Activated CD4-positive, alpha-beta memory T cell treated with anti-CD3 and anti-CD28 coated beads, Interleukin-2, amount 10 ng/mL, durations not matched to agents 7 days and 5 days (primary cell): ENCODE measurements around the gene POLK. TPM values are rescaled to one million over a fixed set of nuclear protein-coding genes. Genes with fewer than 3 reads are reported as not detected.
"Not testable (repeated sequence)": the region's sequence is repeated elsewhere in the genome, so short reads cannot be mapped to it uniquely, and the experiment has no call there.

ENCODE experiments used
- CTCF ChIA-PET: fragments of 350-600 bp; sonication (Branson Sonifier 250); formaldehyde crosslinking; loops from one replicate; lab custom pipeline; 2021; ENCODE audit warnings: antibody characterized with exemption, inconsistent platforms; lab: Charles Lee
- POLR2A ChIA-PET: fragments of 350-600 bp; sonication (Branson Sonifier 250); formaldehyde crosslinking; loops from one replicate; lab custom pipeline; 2021; ENCODE audit warnings: antibody characterized with exemption; lab: Charles Lee
- DNase-seq: peaks from one replicate; pipeline ENCODE4 v3.0.0-alpha.2; 2020
- H3K27ac Mint-ChIP-seq: one replicate; pipeline ENCODE4 v1.8.0; 2021; ENCODE audit warnings: mild to moderate bottlenecking, mixed read lengths
- H3K27me3 Mint-ChIP-seq: one replicate; pipeline ENCODE4 v1.8.0; 2021; ENCODE audit warnings: mixed read lengths
- H3K36me3 Mint-ChIP-seq: one replicate; pipeline ENCODE4 v1.8.0; 2021; ENCODE audit warnings: low read depth, mixed read lengths
- H3K4me1 Mint-ChIP-seq: one replicate; pipeline ENCODE4 v1.8.0; 2021; ENCODE audit warnings: mixed read lengths
- H3K4me3 Mint-ChIP-seq: one replicate; pipeline ENCODE4 v1.8.0; 2021; ENCODE audit warnings: mild to moderate bottlenecking, mixed read lengths
- H3K9me3 Mint-ChIP-seq: one replicate; pipeline ENCODE4 v1.8.0; 2021; ENCODE audit warnings: mixed read lengths
- total RNA-seq, 2 experiments: library from RNA; stranded (reverse); gene quantifications; one replicate each; pipeline ENCODE4 v1.2.3, GENCODE V29; 2021

POLK gene
- total RNA-seq, 2 experiments from 2014 or later = 28.3 to 28.7 TPM

- Mint-ChIP-seq H3K9me3 (peaks cover 28% of the 10 kb centered on the region), H3K4me1 (peaks cover 27% of the 10 kb centered on the region), H3K4me3 (peak overlapping the region; percentile 68), H3K36me3 (peaks cover 69% of the 10 kb centered on the region), H3K27ac (peak overlapping the region; percentile 78)
- H3K27me3 Mint-ChIP-seq, CTCF ChIA-PET, DNase-seq: not testable (repeated sequence)
- POLR2A ChIA-PET = interaction anchor here (1.0 to 2.9 kb wide), 3 partner anchors 22 to 54 kb away, joined by 3 to 11 read pairs (median 3); partner anchors contain the start of genes CERT1 and POLK
Measured at GRCh38 chr5:75565991-75566709, 54.5 kb downstream of the POLK start.

DNA sequence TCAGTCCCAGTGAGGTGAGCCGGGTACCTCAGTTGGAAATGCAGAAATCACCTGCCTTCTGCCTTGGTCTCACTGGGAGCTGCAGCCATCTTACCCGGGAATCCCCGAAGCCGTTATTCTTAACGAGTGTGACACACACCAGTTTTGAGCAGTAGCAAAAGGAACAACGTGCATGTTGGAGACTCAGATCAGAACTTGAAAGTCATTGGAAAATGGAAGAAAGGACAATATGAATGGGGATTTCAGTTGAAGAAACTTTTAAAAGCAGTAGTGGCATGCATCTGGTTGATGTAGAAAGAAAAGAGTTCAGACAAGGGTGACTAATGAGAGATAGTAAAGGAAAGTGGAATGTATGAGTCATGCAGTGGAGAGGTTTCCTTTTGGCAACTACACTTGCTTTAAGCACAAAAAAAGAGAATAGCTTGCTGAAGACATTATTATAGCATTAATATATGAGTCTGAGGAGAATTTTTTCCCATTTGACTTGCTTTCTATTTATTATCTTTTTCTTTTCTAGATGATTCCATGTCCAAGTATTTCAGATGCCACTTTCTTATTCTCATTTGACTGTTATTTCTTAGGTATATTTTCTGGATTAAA is 55.1 kb downstream of the POLK start:
- CTCF ChIA-PET = no interaction called here
- peaks cover 29% of the 10 kb centered on the region for H3K4me1 Mint-ChIP-seq
- peak overlapping the region; percentile 78 for H3K27ac Mint-ChIP-seq

DNA sequence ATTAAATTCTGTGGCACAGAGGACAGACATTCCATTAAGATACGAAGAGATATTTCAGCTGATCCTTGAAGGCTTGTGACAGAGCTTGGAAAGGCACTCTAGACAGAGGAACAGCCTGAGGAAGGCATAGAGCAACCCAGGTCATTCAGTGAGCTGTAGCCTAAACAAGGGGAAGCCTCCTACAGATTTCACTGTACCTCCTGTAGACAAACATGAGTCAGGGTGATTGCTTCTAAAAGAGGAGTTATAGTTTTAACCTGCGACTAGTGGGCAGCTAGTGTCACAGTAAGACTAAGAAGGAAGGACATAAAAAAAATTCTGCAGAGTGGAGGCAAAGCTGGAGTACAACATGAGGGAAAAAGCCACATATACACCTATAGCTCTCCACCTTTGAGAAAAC is 56.0 kb downstream of the POLK start:
- Mint-ChIP-seq H3K27me3 (no peaks in the 10 kb centered on the region), H3K4me3 (no peak overlapping the region), H3K9me3 (peaks cover 18% of the 10 kb centered on the region), H3K4me1 (peaks cover 29% of the 10 kb centered on the region), H3K36me3 (peaks cover 64% of the 10 kb centered on the region), H3K27ac (no peak overlapping the region)
- DNase-seq = no peak
- CTCF ChIA-PET = no interaction called here
- POLR2A ChIA-PET = interaction anchor here (0.8 to 2.9 kb wide), 4 partner anchors 28 to 149 kb away, joined by 3 to 11 read pairs (median 3); partner anchors contain the start of genes CERT1, POC5 and POLK

More for the DNA sequence above, 55.1 kb downstream of the POLK start:
- Mint-ChIP-seq H3K27me3 (no peaks in the 10 kb centered on the region), H3K4me3 (peak overlapping the region; percentile 68), H3K36me3 (peaks cover 69% of the 10 kb centered on the region), H3K9me3 (peaks cover 25% of the 10 kb centered on the region)
- POLR2A ChIA-PET = interaction anchor here (1.0 to 2.9 kb wide), 4 partner anchors 23 to 150 kb away, joined by 3 to 11 read pairs (median 3); partner anchors contain the start of genes CERT1, POC5 and POLK
- DNase-seq = peak; percentile 30

- H3K4me3 Mint-ChIP-seq = no peak overlapping the region
- H3K27me3 Mint-ChIP-seq = no peaks in the 10 kb centered on the region
- peaks cover 29% of the 10 kb centered on the region for H3K4me1 Mint-ChIP-seq
- CTCF ChIA-PET = no interaction called here
- no peak overlapping the region for H3K27ac Mint-ChIP-seq
- peaks cover 62% of the 10 kb centered on the region for H3K36me3 Mint-ChIP-seq
- no peak for DNase-seq
- POLR2A ChIA-PET = interaction anchor here (0.8 to 2.9 kb wide), 3 partner anchors 27 to 58 kb away, joined by 3 to 11 read pairs (median 3); partner anchors contain the start of genes CERT1 and POLK
- H3K9me3 Mint-ChIP-seq = peaks cover 13% of the 10 kb centered on the region
Measured at GRCh38 chr5:75568202-75568601, 56.5 kb downstream of the POLK start.

- Mint-ChIP-seq H3K27me3 (no peaks in the 10 kb centered on the region), H3K36me3 (peaks cover 42% of the 10 kb centered on the region), H3K9me3 (no peaks in the 10 kb centered on the region), H3K4me3 (no peak overlapping the region), H3K27ac (no peak overlapping the region), H3K4me1 (peaks cover 26% of the 10 kb centered on the region)
- POLR2A ChIA-PET = no interaction called here
- CTCF ChIA-PET = no interaction called here
- DNase-seq = no peak
Measured at GRCh38 chr5:75571547-75571946, 59.9 kb downstream of the POLK start.

DNA sequence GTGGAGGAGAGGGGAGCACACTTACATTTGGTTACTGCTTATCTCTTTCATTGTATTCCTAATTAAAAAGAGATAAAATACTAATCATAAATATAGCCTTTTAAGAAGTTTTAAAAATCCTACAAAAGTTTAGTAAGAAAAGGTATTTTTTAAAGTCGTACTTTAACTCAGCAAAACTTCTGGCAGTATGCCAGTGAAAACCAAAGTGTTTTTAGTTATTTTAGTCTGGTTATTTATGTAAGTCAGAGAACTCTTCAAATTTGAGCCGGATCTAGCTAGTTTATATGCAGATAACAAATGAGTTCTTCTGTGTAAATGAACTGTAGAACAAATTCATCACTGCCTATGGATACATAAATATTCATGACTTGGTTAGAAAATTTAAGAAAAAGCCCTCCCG is 63.1 kb downstream of the POLK start:
- Mint-ChIP-seq H3K4me1 (peaks cover 8% of the 10 kb centered on the region), H3K36me3 (peaks cover 42% of the 10 kb centered on the region), H3K9me3 (no peaks in the 10 kb centered on the region), H3K27ac (no peak overlapping the region), H3K4me3 (no peak overlapping the region), H3K27me3 (no peaks in the 10 kb centered on the region)
- no peak for DNase-seq
- ChIA-PET POLR2A (no interaction called here), CTCF (no interaction called here)

GRCh38 chr5:75578280-75578679 is 66.6 kb downstream of the POLK start:
- H3K27ac Mint-ChIP-seq, H3K27me3 Mint-ChIP-seq, H3K9me3 Mint-ChIP-seq, DNase-seq, H3K4me3 Mint-ChIP-seq, CTCF ChIA-PET, POLR2A ChIA-PET, H3K4me1 Mint-ChIP-seq: not testable (repeated sequence)
- H3K36me3 Mint-ChIP-seq = peaks cover 34% of the 10 kb centered on the region

DNA sequence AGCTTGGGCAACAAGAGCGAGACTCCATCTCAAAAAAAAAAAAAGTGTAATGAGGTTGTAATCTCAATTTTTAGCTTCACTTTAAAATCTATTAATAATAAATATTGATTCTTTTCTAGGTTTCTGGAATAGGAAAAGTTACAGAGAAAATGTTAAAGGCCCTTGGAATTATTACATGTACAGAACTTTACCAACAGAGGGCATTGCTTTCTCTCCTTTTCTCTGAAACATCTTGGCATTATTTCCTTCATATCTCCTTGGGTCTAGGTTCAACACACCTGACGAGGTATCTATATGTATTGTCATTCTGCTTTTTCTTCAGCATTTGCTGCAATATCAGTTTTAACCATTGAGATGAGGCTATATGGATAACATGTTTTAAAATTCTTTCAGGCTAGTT is 73.0 kb downstream of the POLK start:
- DNase-seq = no peak
- Mint-ChIP-seq H3K36me3 (peaks cover 25% of the 10 kb centered on the region), H3K27ac (no peak overlapping the region), H3K27me3 (no peaks in the 10 kb centered on the region), H3K4me3 (no peak overlapping the region), H3K4me1 (peaks cover 4% of the 10 kb centered on the region), H3K9me3 (no peaks in the 10 kb centered on the region)
- ChIA-PET CTCF (no interaction called here), POLR2A (no interaction called here)

- CTCF ChIA-PET = no interaction called here
- no peak for DNase-seq
Measured at GRCh38 chr5:75588666-75589065, 77.0 kb downstream of the POLK start.

DNA sequence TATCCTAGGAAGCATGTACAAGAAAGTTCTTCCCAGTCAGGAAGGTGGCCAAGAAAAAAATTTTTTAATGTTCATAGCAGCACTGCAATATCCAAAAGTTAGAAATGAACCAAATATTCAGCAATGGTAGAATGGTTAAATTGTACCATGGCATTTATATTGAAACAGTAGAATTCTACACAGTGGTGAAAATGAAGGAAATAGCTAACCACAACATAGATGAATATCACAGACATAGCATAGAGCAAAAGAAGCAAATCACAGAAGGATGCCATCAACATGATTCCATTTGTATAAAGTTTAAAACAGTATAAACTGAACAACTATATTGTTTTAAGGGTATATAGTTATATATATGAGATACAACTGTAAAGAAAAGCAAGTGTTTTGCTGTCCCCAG is 88.8 kb downstream of the POLK start:
- POLR2A ChIA-PET = interaction anchor here (0.7 to 0.8 kb wide), 2 partner anchors 11 to 34 kb away, joined by 3 read pairs; no protein-coding TSS in a partner anchor
- H3K4me3 Mint-ChIP-seq = no peak overlapping the region
- no peak overlapping the region for H3K27ac Mint-ChIP-seq
- CTCF ChIA-PET = no interaction called here
- H3K4me1 Mint-ChIP-seq = peaks cover 19% of the 10 kb centered on the region
- no peak for DNase-seq
- H3K36me3 Mint-ChIP-seq = peaks cover 35% of the 10 kb centered on the region
- no peaks in the 10 kb centered on the region for H3K27me3 Mint-ChIP-seq
- no peaks in the 10 kb centered on the region for H3K9me3 Mint-ChIP-seq

More at GRCh38 chr5:75588666-75589065, 77.0 kb downstream of the POLK start:
- POLR2A ChIA-PET = no interaction called here
- Mint-ChIP-seq H3K27ac (no peak overlapping the region), H3K4me1 (no peaks in the 10 kb centered on the region), H3K4me3 (no peak overlapping the region), H3K27me3 (no peaks in the 10 kb centered on the region), H3K36me3 (peaks cover 23% of the 10 kb centered on the region), H3K9me3 (no peaks in the 10 kb centered on the region)

GRCh38 chr5:75601567-75601966 is 89.9 kb downstream of the POLK start:
- CTCF ChIA-PET = no interaction called here
- H3K4me1 Mint-ChIP-seq = peaks cover 19% of the 10 kb centered on the region
- no peak overlapping the region for H3K4me3 Mint-ChIP-seq
- H3K27me3 Mint-ChIP-seq = no peaks in the 10 kb centered on the region
- no peak for DNase-seq
- H3K9me3 Mint-ChIP-seq = no peaks in the 10 kb centered on the region
- POLR2A ChIA-PET = no interaction called here
- peaks cover 31% of the 10 kb centered on the region for H3K36me3 Mint-ChIP-seq
- no peak overlapping the region for H3K27ac Mint-ChIP-seq

DNA sequence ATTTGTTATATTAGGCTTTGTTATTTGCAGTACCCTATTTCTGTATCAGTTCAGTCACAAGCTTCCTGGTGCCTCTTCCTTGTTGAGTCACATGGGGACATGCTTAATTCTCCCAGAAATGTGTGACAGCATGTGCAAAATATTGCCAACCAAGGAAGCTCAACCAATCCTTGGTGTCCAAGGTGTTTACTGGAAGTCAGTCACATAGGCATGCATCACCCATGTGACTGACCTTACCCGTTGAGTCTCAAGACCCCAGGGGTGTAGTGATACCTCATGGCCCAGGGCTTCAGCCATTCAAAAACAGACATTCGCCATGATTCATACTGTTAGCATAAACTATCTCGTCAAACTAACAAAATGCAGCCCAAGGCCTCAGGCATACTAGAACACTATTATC is 90.3 kb downstream of the POLK start:
- Mint-ChIP-seq H3K4me3 (no peak overlapping the region), H3K27me3 (no peaks in the 10 kb centered on the region), H3K27ac (no peak overlapping the region), H3K36me3 (peaks cover 26% of the 10 kb centered on the region), H3K9me3 (no peaks in the 10 kb centered on the region), H3K4me1 (peaks cover 21% of the 10 kb centered on the region)
- ChIA-PET POLR2A (no interaction called here), CTCF (no interaction called here)
- no peak for DNase-seq

GRCh38 chr5:75603371-75603770 is 91.7 kb downstream of the POLK start:
- Mint-ChIP-seq H3K4me3 (no peak overlapping the region), H3K9me3 (no peaks in the 10 kb centered on the region), H3K27ac (no peak overlapping the region), H3K27me3 (no peaks in the 10 kb centered on the region), H3K4me1 (peaks cover 23% of the 10 kb centered on the region), H3K36me3 (peaks cover 24% of the 10 kb centered on the region)
- POLR2A ChIA-PET = no interaction called here
- CTCF ChIA-PET = no interaction called here
- no peak for DNase-seq
